Dedifferentiated amniotic fluid mesenchymal stem cell (primary cell): ENCODE data around the gene CKS2.

ENCODE experiments used
- DNase-seq: peaks from one replicate; pipeline ENCODE4 v3.0.0-alpha.2; 2016; ENCODE audit errors: extremely low spot score

The CKS2 gene

GRCh38 chr9:89350988-89351557 is 40.1 kb downstream of the CKS2 start:
- no peak for DNase-seq

GRCh38 chr9:89351584-89352300 is 40.7 kb downstream of the CKS2 start:
- no peak for DNase-seq

- DNase-seq, result no peak
These were observed 41.5 kb downstream of the CKS2 start for GRCh38 chr9:89352451-89352850.

GRCh38 chr9:89352874-89353649 is 42.1 kb downstream of the CKS2 start:
- DNase-seq, result no peak

- DNase-seq, result no peak
These were observed 43.0 kb downstream of the CKS2 start for GRCh38 chr9:89353989-89354388.

GRCh38 chr9:89354471-89354870 is 43.5 kb downstream of the CKS2 start:
- DNase-seq, result no peak

- no peak for DNase-seq
These were observed 45.8 kb downstream of the CKS2 start for GRCh38 chr9:89356782-89357181.

GRCh38 chr9:89357331-89358197 is 46.6 kb downstream of the CKS2 start:
- no peak for DNase-seq

- DNase-seq, result no peak
These were observed 47.5 kb downstream of the CKS2 start for GRCh38 chr9:89358376-89358916.

- DNase-seq, result no peak
These were observed 48.0 kb downstream of the CKS2 start for GRCh38 chr9:89358985-89359384.

- DNase-seq, result no peak
These were observed 48.8 kb downstream of the CKS2 start for GRCh38 chr9:89359751-89360261.

GRCh38 chr9:89360465-89360864 is 49.5 kb downstream of the CKS2 start:
- DNase-seq, result no peak

GRCh38 chr9:89361031-89361430 is 50.0 kb downstream of the CKS2 start:
- DNase-seq, result no peak

GRCh38 chr9:89361816-89362646 is 51.0 kb downstream of the CKS2 start:
- DNase-seq, result no peak

- DNase-seq, result no peak
These were observed 51.8 kb downstream of the CKS2 start for GRCh38 chr9:89362647-89363310.

- no peak for DNase-seq
These were observed 52.3 kb downstream of the CKS2 start for GRCh38 chr9:89363311-89363670.

- no peak for DNase-seq
These were observed 53.1 kb downstream of the CKS2 start for GRCh38 chr9:89363921-89364665.

- DNase-seq, result no peak
These were observed 53.9 kb downstream of the CKS2 start for GRCh38 chr9:89364666-89365531.
